Measurements from ENCODE around the gene IL10.
A peak's percentile ranks its signal among the peaks of the same experiment; 100 is the strongest.
"Not testable (repeated sequence)": the region's sequence is repeated elsewhere in the genome, so short reads cannot be mapped to it uniquely, and the experiment has no call there.

The IL10 gene

GRCh38 chr1:206768472-206769303 is 3.6 kb downstream of the IL10 start:
- DNase-seq (ENCODE audit: low read depth in 2 of 3, low spot score in 2 of 3) = no peak

GRCh38 chr1:206766251-206766856 is 5.9 kb downstream of the IL10 start:
- DNase-seq (ENCODE audit: low read depth in 2 of 3, low spot score in 2 of 3) = peak in 1 of 3 experiments; percentile 55

DNA sequence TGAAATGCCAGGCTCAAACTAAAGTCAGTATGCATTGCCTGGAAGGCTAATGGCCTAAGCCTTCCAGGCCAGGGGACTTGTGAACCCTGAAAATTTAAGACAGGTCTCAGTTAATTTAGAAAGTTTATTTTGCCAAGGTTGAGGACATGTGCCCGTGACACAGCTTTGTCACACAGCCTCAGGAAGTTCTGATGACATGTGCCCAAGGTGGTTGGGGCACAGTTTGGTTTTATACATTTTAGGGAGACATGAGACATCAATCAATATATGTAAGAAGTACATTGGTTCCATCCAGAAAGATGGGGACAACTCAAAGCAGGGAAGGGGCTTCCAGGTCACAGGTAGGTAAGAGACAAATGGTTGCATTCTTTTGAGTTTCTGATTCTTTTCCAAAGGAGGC is 6.5 kb downstream of the IL10 start:
- DNase-seq (ENCODE audit: low read depth in 2 of 3, low spot score in 2 of 3) = not testable (repeated sequence)

GRCh38 chr1:206762741-206763364 is 9.4 kb downstream of the IL10 start:
- DNase-seq (ENCODE audit: low read depth in 2 of 3, low spot score in 2 of 3) = not testable (repeated sequence)

DNA sequence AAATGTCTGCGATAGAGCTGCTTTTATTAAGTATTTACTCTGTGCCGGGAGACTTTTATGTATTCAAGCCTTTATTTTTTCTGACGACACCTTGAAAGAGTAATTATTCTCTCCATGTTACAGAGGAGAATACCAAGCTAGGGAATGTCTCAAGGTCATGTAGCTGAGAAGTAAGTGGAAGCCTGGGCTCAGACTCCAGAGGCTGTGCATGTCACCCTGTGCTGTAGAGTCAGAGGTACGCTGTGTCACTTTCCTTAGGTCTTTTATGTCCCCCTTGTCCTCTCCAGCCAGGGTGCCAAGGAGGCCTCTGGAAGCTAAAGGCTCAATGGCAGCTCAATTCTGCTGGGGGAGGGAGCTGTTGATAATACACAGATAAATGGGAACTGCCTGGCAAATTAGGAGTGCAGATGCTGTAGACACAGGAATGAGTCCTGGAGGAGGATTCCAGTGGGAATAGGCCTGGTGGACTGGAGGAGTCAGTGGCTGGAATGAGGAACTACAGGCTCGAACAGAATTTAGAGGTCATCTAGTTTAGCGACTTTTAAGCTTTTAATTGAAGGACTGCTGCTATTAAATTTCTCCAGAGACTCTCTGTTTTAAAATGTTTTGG is 11.0 kb downstream of the IL10 start:
- no peak for DNase-seq (ENCODE audit: low read depth in 2 of 3, low spot score in 2 of 3)

- no peak for DNase-seq (ENCODE audit: low read depth in 2 of 3, low spot score in 2 of 3)
Observed at GRCh38 chr1:206760590-206760989, 11.7 kb downstream of the IL10 start.

DNA sequence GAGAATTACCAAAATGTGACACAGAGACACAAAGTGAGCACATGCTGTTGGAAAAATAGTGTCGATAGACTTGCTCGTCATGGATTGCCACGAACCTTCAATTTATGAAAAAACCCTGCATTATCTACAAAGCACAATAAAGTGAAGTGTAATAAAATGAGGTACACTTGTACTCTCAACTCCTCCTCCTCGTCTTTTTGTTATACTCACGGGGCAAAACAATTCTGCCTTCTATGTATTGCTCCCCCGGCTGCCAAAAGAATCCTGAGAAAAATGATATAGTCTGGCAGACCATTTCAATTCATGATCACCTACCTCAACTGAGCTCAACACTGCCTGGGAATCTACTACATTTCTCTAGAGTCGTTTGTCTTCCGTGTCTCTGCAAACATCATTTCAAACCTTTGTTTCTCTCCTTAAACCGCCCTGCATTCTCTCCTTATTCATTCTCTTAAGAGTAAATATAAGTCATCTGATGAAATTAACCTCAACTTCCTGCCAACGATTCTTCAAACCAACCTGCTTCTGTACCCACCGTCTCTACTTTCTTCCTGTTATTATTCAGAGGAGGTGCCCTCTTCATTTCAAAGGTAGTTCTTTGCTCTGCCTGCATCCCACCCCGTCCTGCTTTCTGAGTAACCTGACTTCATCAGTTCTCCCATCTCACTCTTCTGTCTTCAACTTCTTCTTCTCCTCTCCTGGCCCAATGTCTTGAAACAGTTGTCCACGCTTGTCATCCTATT is 14.6 kb downstream of the IL10 start:
- no peak for DNase-seq (ENCODE audit: low read depth in 2 of 3, low spot score in 2 of 3)

- no peak for DNase-seq (ENCODE audit: low read depth in 2 of 3, low spot score in 2 of 3)
Observed at GRCh38 chr1:206754011-206754410, 18.3 kb downstream of the IL10 start.

DNA sequence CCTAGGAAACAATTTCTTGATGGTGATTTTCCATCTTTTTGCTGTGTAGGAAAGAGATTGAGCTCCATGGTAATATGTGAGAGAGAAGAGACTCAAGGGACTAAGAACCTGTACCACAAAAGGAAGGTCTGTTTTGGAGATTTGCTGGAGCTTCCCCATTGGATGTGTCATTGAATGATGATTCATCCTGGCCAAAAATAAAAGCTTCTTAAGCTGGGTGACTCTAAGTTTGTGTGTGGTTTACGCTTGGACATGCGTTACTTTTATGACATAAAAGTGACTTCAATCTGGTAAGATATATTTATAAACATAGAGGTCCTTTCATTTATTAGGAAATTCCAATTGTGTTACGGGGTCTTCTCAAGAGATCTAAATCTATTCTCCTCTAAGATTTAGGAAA is 19.2 kb downstream of the IL10 start:
- DNase-seq (ENCODE audit: low read depth in 2 of 3, low spot score in 2 of 3) = no peak

DNA sequence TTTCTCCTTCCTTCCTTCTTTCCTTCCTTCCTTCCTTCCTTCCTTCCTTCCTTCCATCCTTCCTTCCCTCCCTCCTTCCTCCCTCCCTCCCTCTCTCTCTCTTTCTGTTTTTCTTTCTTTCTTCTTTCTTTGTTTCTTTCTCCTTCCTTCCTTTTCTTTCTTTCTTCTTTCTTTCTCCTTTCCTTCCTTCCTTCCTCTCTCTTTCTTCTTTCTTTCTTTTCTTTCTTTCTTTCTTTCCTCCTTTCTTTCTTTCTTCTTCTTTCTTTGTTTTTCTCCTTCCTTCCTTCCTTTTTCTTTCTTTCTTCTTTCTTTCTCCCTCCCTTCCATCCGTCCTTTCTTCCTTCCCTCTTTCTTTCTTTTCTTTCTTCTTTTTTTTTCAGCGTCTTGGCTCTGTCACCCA is 19.8 kb downstream of the IL10 start:
- no peak for DNase-seq (ENCODE audit: low read depth in 2 of 3, low spot score in 2 of 3)

DNA sequence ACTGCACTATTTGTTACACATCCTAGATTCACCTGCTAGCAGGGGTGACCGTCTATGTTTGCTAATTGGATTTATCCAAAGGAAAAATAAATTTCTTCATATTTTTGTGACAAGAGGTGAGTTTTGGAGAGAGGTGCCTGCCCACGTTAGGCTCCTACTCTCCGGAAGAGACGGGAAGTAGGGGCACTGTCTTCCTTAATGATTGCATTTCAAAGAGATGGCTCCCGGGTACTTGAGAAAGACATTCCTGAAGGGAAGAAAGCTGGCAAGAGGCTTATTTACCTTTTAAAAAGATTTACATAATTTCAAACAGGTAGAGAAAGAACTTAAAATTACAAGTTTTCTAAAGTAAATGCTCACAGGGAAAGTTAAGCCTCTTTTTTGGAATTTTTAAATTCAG is 20.4 kb downstream of the IL10 start:
- DNase-seq (ENCODE audit: low read depth in 2 of 3, low spot score in 2 of 3) = no peak

DNA sequence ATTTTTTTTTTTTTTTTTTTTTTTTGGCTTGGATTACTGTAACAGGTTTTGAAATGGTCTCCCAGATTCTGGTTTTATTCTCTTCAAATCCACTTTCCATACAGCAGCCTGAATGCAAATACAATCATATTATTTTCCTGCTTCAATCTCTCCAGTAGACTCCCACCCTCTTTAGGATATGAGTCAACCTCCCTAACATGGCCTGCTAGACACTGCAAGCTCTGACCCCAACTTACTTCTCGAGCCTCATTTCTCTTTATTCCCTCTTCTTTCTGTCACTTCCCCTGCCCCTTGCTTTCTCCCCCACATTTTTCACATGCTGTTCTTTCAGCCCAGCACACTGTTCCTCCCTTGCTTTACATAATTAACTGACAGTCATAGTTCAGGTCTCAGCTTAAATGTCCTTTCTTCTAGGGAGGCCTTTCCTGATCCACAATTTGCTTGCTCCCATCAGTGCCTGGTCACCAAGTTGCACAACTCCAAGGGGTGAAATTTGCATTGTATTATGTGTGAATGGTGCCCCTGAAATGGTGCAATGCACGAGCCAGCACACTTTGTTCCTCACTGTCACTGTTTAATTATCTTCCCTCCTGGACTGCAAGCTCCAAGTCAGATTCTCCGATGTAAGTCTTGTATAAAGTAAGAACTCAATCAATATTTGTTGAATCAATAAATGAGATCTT is 23.8 kb downstream of the IL10 start:
- no peak for DNase-seq (ENCODE audit: low read depth in 2 of 3, low spot score in 2 of 3)

GRCh38 chr1:206745301-206745700 is 27.0 kb downstream of the IL10 start:
- no peak for DNase-seq (ENCODE audit: low read depth in 2 of 3, low spot score in 2 of 3)

GRCh38 chr1:206744683-206745082 is 27.6 kb downstream of the IL10 start:
- DNase-seq (ENCODE audit: low read depth in 2 of 3, low spot score in 2 of 3) = no peak

- DNase-seq (ENCODE audit: low read depth in 2 of 3, low spot score in 2 of 3) = no peak
Observed at GRCh38 chr1:206742719-206743383, 29.4 kb downstream of the IL10 start.

DNA sequence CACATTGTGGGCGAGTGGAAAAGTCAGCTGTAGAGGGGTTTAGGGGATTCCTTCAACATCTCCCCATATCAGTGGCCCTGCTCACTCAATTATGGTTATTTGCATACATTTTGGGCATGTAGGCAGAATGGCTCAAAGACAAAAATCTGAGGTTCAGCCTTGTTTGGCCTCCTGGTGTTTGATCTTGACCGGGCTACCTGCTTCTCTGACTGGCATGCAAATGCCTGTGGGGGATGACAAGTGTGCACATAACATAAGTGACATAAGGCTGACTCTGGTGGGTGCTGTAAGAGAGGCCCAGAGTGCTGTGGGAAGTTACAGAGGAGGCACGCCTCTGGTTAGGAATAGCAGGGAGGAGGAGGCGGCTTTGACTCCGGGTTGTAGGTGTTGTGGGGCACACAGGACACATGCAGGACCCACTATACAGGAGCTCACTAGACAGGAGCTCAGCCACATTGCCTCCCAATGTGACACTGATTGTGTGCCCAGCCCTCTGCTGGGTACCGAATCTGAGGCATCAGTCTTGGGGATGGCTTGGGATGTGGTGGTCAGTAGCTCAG is 31.1 kb downstream of the IL10 start:
- no peak for DNase-seq (ENCODE audit: low read depth in 2 of 3, low spot score in 2 of 3)

GRCh38 chr1:206739411-206740076 is 32.8 kb downstream of the IL10 start:
- no peak for DNase-seq (ENCODE audit: low read depth in 2 of 3, low spot score in 2 of 3)

- DNase-seq (ENCODE audit: low read depth in 2 of 3, low spot score in 2 of 3) = no peak
Observed at GRCh38 chr1:206738370-206739366, 33.6 kb downstream of the IL10 start.
